ENCODE data around the gene LCE3D.
"Not testable (repeated sequence)": the region's sequence is repeated elsewhere in the genome, so short reads cannot be mapped to it uniquely, and the experiment has no call there.

LCE3D gene, protein sequence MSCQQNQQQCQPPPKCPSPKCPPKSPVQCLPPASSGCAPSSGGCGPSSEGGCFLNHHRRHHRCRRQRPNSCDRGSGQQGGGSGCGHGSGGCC

DNA sequence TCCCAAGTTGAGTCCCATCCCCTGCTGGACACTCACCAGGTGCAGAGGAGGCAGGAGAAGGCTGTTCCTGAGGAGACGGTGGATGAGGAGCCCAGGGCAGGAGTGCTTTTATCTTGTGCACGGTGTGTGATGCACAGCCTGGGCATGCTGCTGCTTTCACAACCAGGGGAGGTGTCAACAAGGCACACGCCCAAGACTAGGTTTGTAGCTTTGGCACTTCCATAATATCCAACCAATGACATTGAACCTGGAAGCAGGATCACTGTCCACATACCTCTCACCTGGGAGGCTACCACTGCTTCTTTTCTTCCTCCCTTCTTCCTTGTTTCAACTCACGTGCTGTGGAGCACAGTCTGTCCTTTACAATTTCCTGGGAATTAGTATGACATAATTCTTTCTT lies at the start of gene LCE3D:
Gene LCE3D, minus strand, starts transcription at position 84 of the 400 bp plus-strand sequence. CDS start 580 bp downstream, outside the sequence.
- no peak for DNase-seq

DNA sequence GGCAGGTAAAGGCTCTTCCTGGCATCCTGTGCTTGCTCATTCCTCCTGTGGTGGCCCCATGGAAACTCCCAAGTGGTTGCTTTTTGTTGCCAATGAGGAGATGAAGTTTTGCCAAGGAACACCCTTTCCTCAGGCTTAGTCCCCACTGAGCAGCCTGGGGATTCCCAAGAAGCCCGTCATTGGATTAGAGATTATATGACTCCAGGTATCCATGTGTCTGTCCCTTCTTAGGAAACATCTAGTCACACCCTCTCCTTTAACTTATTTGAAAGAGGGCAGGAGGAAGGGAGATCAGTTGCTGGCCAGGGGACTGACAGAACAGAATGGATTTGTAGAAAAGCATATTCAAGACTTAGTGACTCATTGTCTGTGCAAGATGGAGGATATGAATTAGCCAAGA lies 46.4 kb upstream of the LCE3D start:
- no peak for DNase-seq

DNA sequence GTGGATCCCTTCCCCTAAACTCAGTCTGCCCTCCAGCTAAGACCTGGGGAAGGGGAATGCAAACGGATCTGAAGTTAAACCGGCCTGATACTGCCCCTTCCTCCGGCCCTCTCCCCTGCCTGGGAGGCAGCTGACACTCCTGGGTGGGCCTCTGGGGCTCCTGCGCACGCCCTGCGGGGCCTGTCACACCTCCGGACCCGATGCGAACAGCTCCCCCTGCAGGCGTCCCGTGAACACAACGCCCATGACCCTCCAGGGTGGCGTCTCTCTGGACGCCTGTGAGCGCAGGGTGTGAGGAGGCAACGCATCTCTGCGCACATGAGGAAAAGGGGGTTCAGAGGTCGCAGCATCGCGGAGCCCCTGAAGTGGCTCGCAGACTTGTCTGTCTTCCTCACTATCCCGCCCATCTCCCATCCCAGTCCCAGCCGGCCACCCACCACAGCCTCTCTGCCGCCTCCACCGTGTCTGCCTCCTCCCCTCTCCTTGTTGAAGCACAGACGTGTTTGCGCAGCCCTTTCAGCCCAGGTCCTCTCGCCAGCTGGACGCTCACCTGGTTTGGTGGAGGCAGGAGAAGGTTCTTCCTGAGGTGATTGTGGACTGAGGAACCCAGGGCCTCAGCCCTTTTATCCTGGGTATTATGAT lies 43.0 kb upstream of the LCE3D start:
- no peak for DNase-seq

DNA sequence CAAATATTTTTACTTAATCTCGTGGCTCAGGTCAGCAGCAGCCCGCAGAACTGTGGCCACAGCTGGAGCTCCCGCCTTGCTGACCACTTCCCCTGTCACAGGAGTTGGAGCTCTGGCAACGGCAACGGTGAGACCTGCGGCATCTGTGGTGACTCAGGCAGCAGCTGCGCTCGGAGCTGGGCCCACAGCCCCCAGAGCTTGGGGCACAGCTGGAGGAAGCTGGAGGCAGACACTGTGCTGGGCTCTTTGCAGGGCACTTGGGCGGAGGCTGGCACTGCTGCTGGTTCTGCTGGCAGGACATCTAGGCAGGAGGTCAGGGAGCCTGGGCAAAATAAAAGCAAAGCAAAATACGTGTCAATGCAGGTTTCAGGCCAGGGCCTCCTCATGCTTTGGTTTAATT lies 42.5 kb upstream of the LCE3D start, which contains the start of gene LCE3A:
Gene LCE3A, minus strand, starts transcription at position 301 of the 400 bp plus-strand sequence. Its CDS starts 0 bp downstream, at position 301.
- no peak for DNase-seq

DNA sequence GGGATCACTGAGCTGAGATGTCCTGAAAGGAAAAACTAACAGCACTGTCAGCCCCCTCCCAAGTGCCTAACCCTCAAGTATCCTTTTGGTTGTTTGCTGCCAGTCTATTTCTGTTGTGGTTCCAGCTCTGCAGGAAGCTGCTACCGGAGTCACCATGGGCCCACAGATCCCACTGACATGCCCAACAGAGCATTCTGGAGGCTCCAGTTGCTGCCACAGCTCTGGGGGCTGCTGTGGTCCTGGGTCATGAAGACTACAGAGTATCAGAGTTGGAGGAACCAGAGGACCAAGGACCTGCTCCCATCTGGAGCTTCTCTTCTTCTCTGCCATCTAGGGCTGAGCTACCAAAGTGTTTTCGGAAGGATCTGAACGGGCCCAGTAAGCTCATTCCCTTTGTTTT lies 41.7 kb upstream of the LCE3D start:
- no peak for DNase-seq

DNA sequence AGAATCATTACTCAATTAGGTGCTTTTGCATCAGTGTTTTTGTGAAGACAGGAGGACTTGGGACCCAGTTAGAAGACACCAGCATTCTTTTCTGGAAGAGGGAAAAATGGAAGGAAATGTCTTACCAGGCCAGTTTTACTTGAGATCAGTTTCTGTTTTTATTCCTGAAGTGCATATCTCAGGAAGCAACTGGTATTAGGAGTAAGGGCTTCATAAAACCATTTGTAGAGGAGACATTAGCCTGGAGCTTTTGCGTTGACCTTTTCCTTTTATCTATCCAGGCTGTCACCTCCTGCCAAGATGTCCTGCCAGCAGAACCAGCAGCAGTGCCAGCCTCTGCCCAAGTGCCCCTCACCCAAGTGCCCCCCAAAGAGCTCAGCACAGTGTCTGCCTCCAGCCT lies 33.2 kb upstream of the LCE3D start, which contains the start of gene LCE3B:
Gene LCE3B, plus strand, starts transcription at position 301 of the 400 bp plus-strand sequence. Its CDS starts 0 bp downstream, at position 301.
- no peak for DNase-seq

DNA sequence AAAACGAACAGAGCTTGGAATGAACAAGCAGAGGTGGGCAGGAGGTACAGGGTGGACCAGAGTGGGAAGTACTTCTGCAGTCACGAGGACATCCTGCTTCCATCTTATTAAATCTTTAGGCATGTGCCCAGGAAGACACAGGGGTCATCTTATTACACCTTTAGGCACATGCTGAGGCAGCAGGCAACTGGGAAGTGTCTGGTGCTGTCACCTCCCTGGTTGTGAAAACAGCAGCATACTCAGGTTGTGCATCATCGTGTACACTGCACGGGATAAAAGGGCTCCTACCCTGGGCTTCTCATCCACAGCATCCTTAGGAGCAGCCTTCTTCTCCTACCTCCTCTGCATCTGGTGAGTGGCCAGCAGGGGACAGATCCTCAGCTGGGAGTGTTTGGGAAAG lies 19.6 kb upstream of the LCE3D start, which contains the start of gene LCE3C:
Gene LCE3C, plus strand, starts transcription at position 301 of the 400 bp plus-strand sequence. CDS start 498 bp downstream, outside the sequence.
- DNase-seq = no peak

DNA sequence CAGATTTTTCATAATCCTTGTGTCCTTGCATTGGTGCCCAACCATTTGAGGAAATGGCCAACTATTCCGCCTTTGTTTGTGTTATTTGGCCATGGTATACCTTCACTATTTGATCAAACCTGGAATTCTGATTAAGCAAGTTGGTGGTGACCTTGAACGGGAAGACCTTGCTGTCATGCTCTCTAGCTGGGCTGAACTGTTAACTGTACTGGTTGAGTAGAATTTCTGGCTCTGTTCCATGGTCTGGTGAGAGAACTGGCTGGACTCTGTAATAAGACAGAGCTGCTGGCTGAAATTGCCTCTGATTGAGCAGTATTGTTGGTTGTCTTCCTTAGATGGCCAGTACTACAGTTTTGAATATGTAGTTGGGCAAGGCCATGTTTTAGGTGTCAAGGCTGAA lies 16.7 kb upstream of the LCE3D start:
- DNase-seq = no peak

DNA sequence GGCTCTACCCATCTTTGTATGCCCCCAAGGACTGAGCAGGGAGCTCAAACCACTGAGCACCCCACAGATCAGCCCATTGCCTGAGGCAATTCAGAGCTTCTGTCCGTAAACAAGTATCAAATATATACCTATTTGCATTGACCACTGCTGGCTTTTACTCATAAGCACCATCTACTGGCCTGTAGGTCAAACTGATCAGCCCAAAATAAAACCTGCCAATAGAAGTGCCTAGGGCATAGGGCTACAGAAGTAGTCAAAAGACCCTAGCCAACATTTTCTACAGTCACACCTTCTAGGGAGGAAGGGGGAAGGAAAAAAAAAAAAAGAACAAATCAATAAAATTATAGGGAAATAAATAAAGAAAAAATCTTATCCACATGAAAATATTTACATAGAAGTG lies 5.3 kb upstream of the LCE3D start:
- DNase-seq = no peak

DNA sequence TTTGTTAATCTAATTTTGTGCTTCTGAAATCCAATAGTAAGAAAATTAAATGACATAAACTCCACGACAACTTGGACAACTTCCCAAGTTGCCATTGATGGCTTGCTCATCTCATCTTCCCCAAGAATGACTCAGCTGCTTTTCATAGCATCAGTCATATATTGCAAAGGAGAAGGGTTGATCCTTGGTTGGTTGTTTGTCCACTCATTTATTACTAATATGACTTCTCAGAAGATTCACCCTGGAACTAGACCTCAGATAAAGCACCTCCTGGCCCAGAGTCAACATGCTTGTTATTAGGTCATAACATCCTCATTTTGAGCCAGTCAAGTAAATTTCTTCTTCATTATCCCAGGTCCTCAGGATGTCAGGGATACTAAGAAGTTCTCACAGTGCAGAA lies 2.3 kb upstream of the LCE3D start:
- no peak for DNase-seq

DNA sequence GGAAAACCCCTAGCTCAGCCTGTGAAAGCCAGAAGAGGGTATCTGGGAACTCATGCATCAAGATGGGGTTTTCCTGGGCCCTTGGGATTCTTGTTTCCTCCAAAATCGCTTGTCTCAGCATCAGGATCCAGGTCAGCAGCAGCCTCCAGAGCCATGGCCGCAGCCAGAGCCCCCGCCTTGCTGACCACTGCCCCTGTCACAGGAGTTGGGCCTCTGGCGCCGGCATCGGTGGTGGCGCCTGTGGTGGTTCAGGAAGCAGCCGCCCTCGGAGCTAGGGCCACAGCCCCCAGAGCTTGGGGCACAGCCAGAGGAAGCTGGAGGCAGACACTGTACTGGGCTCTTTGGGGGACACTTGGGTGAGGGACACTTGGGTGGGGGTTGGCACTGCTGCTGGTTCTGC lies 790 bp downstream of the LCE3D start:
- not testable (repeated sequence) for DNase-seq

DNA sequence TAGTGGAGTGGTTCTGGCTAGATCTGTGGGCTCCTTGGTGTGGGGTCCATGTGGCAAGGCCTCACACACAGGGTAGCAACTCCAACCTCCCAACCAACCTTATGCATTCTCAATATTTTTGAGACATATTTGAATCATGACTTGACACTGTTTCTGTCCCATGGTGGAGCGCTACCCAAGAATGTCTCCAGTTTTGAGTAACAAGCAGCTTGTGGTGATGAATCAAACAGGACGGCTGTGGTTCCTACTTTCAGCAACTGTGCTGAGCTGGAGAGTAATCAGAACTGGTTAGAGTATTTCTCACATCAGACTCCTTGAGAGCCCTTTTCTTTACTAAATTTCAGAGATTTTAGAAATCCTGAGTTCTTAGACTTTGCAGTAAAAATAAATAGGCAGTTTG lies 3.1 kb downstream of the LCE3D start:
- no peak for DNase-seq

DNA sequence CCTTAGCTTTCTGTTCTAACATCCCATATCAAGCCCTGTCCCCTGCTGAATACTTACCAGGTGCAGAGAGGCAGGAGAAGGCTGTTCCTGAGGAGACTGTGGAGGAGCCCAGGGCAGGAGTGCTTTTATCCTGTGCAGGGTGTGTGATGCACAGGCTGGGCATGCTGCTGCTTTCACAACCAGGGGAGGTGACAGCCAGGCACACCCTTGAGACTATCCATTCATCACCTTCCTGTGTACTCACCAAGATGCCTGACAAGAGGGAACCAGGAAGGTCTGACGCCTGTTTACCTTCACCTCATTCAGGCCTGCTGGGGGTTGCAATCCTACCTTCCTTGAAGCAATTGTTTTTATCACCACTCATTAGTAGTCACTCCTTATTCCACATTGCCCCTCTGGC lies 13.6 kb downstream of the LCE3D start, which contains the start of gene LCE3E:
Gene LCE3E, minus strand, starts transcription at position 100 of the 400 bp plus-strand sequence. CDS start 572 bp downstream, outside the sequence.
- no peak for DNase-seq

DNA sequence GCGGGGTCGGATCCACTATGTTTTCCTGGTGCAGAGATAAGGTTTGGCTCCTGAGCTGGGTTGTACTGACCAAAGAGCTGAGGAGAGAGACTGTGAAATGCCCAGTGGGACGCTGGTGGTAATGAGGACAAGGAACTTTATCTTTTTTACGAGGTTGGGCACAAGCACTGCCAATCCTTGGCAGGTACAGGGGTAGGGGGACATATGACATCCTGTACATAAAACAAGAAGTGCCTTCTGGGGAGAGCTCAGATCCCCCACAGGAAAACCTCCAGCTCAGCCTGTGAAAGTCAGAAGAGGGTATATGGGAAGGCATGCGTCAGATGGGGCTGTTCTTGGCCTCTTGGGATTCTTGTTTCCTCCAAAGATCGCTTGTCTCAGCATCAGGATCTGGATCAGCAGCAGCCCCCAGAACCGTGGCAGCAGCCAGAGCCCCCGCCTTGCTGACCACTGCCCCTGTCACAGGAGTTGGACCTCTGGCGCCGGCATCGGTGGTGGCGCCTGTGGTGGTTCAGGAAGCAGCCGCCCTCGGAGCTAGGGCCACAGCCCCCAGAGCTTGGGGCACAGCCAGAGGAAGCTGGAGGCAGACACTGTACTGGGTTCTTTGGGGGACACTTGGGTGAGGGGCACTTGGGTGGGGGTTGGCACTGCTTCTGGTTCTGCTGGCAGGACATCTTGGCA lies 14.6 kb downstream of the LCE3D start:
- DNase-seq = no peak

DNA sequence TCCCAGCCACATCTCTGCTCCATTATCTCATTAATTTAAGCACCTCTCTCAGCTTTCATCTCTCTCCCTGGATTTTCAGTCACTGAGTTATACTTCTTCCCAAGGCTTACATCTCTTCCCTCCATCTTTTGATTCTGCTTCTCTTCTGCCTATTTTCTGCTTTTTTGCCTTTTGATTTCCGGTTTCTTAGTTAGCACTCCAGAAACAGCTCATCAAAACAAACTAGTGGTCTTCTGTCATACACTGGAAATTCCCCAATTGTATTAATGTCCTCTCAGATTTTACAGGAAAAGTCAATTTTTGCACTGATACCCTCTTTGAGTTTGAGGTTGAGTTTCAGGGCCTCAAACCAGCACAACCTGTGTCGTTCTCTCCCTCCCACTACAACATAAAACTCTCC lies 15.2 kb downstream of the LCE3D start:
- no peak for DNase-seq

DNA sequence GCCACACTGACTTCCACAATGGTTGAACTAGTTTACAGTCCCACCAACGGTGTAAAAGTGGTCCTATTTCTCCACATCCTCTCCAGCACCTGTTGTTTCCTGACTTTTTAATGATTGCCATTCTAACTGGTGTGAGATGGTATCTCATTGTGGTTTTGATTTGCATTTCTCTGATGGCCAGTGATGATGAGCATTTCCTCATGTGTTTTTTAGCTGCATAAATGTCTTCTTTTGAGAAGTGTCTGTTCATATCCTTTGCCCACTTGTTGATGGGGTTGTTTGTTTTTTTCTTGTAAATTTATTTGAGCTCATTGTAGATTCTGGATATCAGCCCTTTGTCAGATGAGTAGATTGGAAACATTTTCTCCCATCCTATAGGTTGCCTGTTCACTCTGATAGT lies 32.0 kb downstream of the LCE3D start:
- DNase-seq = not testable (repeated sequence)

DNA sequence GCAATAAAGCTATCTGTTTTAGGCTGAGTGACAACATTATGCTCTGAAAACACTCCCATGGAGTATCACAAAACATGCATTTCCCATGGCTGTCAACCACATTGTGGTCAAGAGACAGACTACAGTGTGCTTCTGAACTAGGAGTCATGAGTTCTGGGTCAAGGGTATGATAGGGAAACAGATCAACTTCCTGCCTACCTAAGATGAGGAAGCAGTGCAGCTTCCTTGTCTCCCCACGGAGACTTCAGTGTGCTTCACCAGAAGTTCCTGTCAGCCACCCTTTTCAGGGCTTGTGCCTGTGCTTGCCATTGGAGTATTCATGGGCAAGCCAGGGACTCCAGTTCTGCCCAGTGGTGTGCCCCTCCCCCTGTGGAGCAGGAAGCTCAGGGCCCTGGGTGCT lies 33.6 kb downstream of the LCE3D start:
- DNase-seq = no peak

DNA sequence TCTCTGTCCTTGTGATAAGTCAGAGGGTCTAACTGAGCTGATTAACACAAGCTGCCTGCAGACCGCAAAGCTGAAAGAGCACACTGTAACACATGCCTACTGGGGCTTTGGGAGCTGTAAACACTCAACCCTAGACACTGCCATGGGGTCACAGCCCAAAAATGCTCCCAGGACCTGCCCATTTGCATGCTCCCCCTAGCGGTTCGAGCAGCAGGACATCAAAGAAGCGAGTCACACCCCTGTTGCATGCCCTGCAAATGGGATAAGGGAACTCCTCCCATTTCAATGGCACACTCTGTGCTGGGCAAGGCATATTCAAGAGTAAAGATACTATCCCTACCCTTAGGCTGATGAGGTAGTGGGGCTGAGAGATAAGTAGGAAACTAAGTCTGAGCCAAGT lies 36.5 kb downstream of the LCE3D start:
- DNase-seq = no peak

DNA sequence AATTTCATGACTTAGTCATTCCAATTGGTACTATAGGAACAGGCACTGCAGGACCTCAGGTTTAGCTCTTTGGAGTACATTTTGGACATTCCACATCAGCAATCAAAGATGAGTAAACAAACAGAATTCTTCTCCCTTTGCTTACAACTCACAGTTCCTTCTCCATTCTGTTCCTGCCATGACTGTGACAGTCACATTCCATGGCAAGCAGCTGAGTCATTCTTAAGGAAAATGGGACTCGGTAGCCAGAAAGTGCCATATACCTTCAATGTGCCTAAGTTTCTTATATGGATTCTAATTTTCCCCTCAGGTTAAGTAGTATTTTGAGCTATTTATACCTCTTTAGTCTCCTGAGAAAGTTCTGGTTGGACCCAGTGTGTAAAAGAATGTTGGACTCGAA lies 40.4 kb downstream of the LCE3D start:
- no peak for DNase-seq

DNA sequence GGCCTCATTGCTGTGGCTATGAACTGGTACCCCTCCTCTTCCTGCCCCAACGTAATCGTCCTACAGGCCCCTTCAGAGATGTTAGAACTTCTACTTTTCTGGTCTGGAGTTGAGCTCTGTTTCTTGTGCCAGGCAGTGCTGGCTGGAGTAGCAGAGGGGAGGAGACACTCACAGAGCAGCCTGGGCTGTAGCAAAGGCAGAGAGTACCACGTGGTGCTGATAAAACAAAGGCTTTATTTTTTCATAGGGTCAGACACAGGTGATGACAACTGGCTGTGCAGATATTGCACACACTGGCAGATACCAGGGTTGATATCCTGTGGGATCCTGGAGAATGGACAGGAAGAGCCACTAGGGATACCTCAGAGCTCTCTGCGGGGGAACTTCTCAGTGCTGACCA lies 42.8 kb downstream of the LCE3D start:
- no peak for DNase-seq

DNA sequence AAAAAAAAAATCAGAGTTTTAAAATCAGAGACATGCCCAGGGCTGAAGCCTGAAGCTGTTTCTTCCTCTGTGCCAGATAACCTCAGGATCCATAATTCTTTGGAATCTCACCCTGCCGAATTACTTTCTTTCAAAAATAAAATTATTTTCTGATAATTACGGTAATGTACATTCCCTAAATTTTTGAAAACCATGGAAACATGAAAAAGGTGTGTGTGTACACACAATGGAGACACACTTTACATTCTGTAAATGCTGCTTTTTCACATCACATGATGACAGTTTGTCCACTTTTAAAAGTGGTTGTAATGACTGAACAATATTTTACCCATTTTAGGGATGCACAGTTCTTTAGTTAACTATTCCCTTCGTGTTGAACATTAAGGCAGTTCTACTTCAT lies 44.5 kb downstream of the LCE3D start:
- no peak for DNase-seq

DNA sequence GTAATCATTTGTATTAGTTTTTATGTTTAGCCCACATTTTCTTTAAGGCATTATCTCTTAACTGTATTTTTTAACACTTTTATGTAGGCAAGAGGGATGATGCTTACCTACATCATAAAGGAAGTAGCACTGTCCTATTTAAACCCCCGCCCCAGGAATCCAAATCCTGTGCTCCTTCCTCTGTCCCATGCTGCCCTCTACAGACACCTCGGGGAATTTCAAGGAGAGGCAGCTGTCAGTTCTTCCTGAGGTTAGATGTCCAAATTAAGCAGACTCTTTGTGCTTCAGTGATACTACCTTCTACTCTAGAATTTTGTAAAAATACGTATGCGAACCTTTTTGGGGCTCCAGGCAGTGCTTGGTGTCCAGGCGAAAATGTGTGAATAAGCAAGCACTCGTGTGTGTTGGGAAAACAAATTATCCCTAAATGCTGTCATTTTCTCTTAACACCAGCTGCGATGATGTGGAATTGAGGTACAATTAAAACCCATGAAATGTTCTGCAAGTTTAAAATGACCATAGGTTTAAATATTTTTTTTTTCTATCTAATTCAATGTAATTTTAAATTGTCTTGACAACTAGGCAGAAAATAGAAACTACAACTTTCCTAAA lies 46.9 kb downstream of the LCE3D start:
- no peak for DNase-seq
